SJCRH30 (cell line): ENCODE data around the gene SHKBP1. TPM values are rescaled to one million over a fixed set of nuclear protein-coding genes. Genes with fewer than 3 reads are reported as not detected.

Source experiments
- DNase-seq, 2 experiments: peaks; one replicate each; pipeline ENCODE4 v3.0.0-alpha.2; 2015 to 2020
- H3K27ac ChIP-seq: fragments of 250-450 bp; sonication (Bioruptor Pico); 2 replicates; pipeline ENCODE4 v1.5.1; 2020; ENCODE audit warnings: mild to moderate bottlenecking, moderate library complexity
- H3K27me3 ChIP-seq: fragments of 250-450 bp; sonication (Bioruptor Pico); 2 replicates; pipeline ENCODE4 v1.5.1; 2020; ENCODE audit warnings: mild to moderate bottlenecking, moderate library complexity
- H3K36me3 ChIP-seq: fragments of 250-450 bp; sonication (Bioruptor Pico); 2 replicates; pipeline ENCODE4 v1.5.1; 2020; ENCODE audit warnings: mild to moderate bottlenecking, moderate library complexity
- H3K4me1 ChIP-seq: fragments of 250-450 bp; sonication (Bioruptor Pico); 2 replicates; pipeline ENCODE4 v1.5.1; 2020; ENCODE audit warnings: mild to moderate bottlenecking, moderate library complexity
- H3K4me3 ChIP-seq: fragments of 250-450 bp; sonication (Bioruptor Pico); 2 replicates; pipeline ENCODE4 v1.5.1; 2020; ENCODE audit warnings: mild to moderate bottlenecking, moderate library complexity
- H3K9me3 ChIP-seq: fragments of 250-450 bp; sonication (Bioruptor Pico); replicated peaks from 2 replicates; pipeline ENCODE4 v1.5.1; 2020; ENCODE audit warnings: mild to moderate bottlenecking, moderate library complexity
- total RNA-seq: library from RNA; depleted of rRNA; stranded (reverse); fragments of >200 nt; shearing (Covaris generic); gene quantifications from 2 replicates; pipeline ENCODE4 v1.2.3, GENCODE V29; 2014; rRNA removed

Gene SHKBP1
- total RNA-seq, 1 experiment from 2014 or later: 46.6 TPM

GRCh38 chr19:40630571-40631160 is 54.0 kb downstream of the SHKBP1 start:
- no peak for DNase-seq
- Histone ChIP-seq H3K27ac (no peak overlapping the region), H3K4me1 (no peaks in the 10 kb centered on the region), H3K4me3 (no peak overlapping the region), H3K27me3 (peaks cover 18% of the 10 kb centered on the region), H3K9me3 (no peaks in the 10 kb centered on the region), H3K36me3 (no peaks in the 10 kb centered on the region)

DNA sequence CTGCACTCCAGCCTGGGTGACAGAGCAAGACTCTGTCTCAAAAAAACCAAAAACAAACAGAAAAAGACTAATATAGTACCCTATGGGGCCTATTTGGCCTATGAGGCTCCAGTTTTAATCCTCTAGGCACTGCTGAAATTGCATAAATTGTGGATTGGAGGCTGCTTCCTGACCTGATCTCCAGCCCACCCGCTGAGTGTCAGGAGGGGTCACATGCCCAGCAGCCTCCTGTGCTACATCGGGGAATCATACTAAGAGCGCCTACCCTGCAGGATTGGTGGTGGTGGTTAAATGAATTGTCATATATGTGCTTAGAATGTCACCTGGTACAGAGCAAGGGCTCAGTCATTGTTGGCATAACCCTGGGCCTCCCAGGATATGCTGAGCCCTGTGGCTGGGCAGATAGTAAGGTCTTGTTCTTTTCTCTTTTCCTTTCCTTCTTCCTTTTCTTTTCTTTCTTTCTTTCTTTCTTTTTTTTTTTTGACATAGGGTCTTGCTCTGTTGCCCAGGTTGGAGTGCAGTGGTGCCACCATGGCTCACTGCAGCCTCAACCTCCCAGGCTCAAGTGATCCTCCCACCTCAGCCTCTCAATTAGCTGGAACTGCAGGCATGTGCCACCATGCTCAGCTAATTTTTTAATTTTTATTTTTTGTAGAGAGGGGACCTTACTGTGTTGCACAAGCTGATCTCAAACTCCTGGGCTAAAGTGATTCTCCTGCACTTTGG is 55.8 kb downstream of the SHKBP1 start:
- Histone ChIP-seq H3K4me3 (no peak overlapping the region), H3K27me3 (peaks cover 21% of the 10 kb centered on the region), H3K27ac (no peak overlapping the region), H3K36me3 (no peaks in the 10 kb centered on the region), H3K4me1 (no peaks in the 10 kb centered on the region), H3K9me3 (no peaks in the 10 kb centered on the region)
- no peak for DNase-seq

- Histone ChIP-seq H3K27me3 (peaks cover 21% of the 10 kb centered on the region), H3K4me3 (no peak overlapping the region), H3K9me3 (no peaks in the 10 kb centered on the region), H3K27ac (no peak overlapping the region), H3K36me3 (no peaks in the 10 kb centered on the region), H3K4me1 (no peaks in the 10 kb centered on the region)
- no peak for DNase-seq
These were observed 56.5 kb downstream of the SHKBP1 start for GRCh38 chr19:40633207-40633606.

GRCh38 chr19:40638327-40638726 is 61.7 kb downstream of the SHKBP1 start:
- Histone ChIP-seq H3K27me3 (peaks cover 13% of the 10 kb centered on the region), H3K4me1 (0 out of 2 replicates have a peak, but pooled peaks cover 9% of the 10 kb centered on the region), H3K36me3 (no peaks in the 10 kb centered on the region), H3K27ac (no peak overlapping the region), H3K9me3 (no peaks in the 10 kb centered on the region), H3K4me3 (no peak overlapping the region)
- no peak for DNase-seq

- H3K27me3 ChIP-seq: peaks cover 2% of the 10 kb centered on the region; the same call in 1 of the 2 replicates
- 0 out of 2 replicates have a peak, but pooled peaks cover 9% of the 10 kb centered on the region for H3K4me1 ChIP-seq
- H3K9me3 ChIP-seq: no peaks in the 10 kb centered on the region
- DNase-seq: no peak
- no peak overlapping the region for H3K4me3 ChIP-seq
- no peaks in the 10 kb centered on the region for H3K36me3 ChIP-seq
- H3K27ac ChIP-seq: no peak overlapping the region
These were observed 62.9 kb downstream of the SHKBP1 start for GRCh38 chr19:40639638-40639982.

DNA sequence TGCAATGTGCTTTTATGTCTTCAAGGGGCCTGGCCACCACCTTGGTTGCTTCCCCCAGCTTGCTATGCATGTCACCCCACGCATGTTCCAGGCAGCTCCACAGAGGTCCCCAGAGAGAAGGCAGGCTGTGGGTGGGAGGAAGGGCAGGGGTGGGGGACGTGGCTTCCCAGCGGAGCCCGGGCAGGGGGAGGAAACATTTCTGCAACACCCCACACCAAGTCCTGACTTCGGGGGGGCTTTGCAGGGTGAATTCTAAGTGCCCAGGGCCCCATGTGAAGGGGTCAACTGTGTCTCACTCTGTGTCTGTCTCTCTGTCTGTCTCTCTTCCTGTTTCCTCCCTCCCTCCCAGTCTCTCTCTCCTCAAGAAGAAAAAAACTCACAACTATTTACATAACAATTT is 64.1 kb downstream of the SHKBP1 start:
- DNase-seq: no peak
- H3K27ac ChIP-seq: no peak overlapping the region
- no peaks in the 10 kb centered on the region for H3K36me3 ChIP-seq

More for the DNA sequence above, 64.1 kb downstream of the SHKBP1 start:
- Histone ChIP-seq H3K4me3 (no peak overlapping the region), H3K27me3 (peaks cover 2% of the 10 kb centered on the region; the same call in 1 of the 2 replicates), H3K4me1 (0 out of 2 replicates have a peak, but pooled peaks cover 9% of the 10 kb centered on the region), H3K9me3 (no peaks in the 10 kb centered on the region)

Other genes with a start within 250 kb of the SHKBP1 start
- 33.7 and 35.4 TPM in 2 replicates for gene C19orf47, start 228.5 kb upstream of the SHKBP1 start, total RNA-seq
- 287 and 295 TPM in 2 replicates for gene PLD3, start 228.2 kb upstream of the SHKBP1 start, total RNA-seq
- gene HIPK4, start 186.7 kb upstream of the SHKBP1 start, total RNA-seq: 0.10 TPM in 1 of 2 replicates, not detected in the other
- 2.9 and 4.0 TPM in 2 replicates for gene PRX, start 163.5 kb upstream of the SHKBP1 start, total RNA-seq
- gene SERTAD1, start 150.9 kb upstream of the SHKBP1 start, total RNA-seq: 4.4 and 5.3 TPM in 2 replicates
- 29.7 and 35.6 TPM in 2 replicates for gene SERTAD3, start 132.5 kb upstream of the SHKBP1 start, total RNA-seq
- 3.8 and 6.6 TPM in 2 replicates for gene BLVRB, start 111.1 kb upstream of the SHKBP1 start, total RNA-seq
- 0.13 and 0.32 TPM in 2 replicates for gene SPTBN4, start 109.9 kb upstream of the SHKBP1 start, total RNA-seq
- gene LTBP4, start 24.5 kb downstream of the SHKBP1 start, total RNA-seq: 4.0 and 5.6 TPM in 2 replicates
- gene NUMBL, start 113.8 kb downstream of the SHKBP1 start, total RNA-seq: 23.0 and 26.8 TPM in 2 replicates
- 22.0 and 23.9 TPM in 2 replicates for gene COQ8B, start 140.0 kb downstream of the SHKBP1 start, total RNA-seq
- gene ITPKC, start 140.2 kb downstream of the SHKBP1 start, total RNA-seq: 7.2 and 7.3 TPM in 2 replicates
- 5.0 and 5.4 TPM in 2 replicates for gene ACTMAP, start 173.6 kb downstream of the SHKBP1 start, total RNA-seq
- gene SNRPA, start 174.3 kb downstream of the SHKBP1 start, total RNA-seq: 181 and 208 TPM in 2 replicates
- 0.66 TPM in 1 of 2 replicates, not detected in the other for gene MIA, start 198.6 kb downstream of the SHKBP1 start, total RNA-seq
- gene RAB4B, start 201.4 kb downstream of the SHKBP1 start, total RNA-seq: 10.5 and 11.1 TPM in 2 replicates
- gene EGLN2, start 222.3 kb downstream of the SHKBP1 start, total RNA-seq: 55.7 and 56.2 TPM in 2 replicates